Measurements from ENCODE around the gene BORCS5. TPM values are rescaled to one million over a fixed set of nuclear protein-coding genes. Genes with fewer than 3 reads are reported as not detected.

The BORCS5 gene
- total RNA-seq, 1 experiment from 2014 or later: 11.5 TPM

- Mint-ChIP-seq H3K27ac (ENCODE audit: unreplicated experiment) (no peak overlapping the region), H3K4me1 (ENCODE audit: low read depth, unreplicated experiment) (peaks cover 39% of the 10 kb centered on the region), H3K9me3 (ENCODE audit: low read depth, unreplicated experiment) (no peaks in the 10 kb centered on the region), H3K36me3 (ENCODE audit: insufficient read depth, unreplicated experiment) (no peaks in the 10 kb centered on the region), H3K27me3 (ENCODE audit: unreplicated experiment) (no peaks in the 10 kb centered on the region), H3K4me3 (ENCODE audit: low read depth, unreplicated experiment) (no peak overlapping the region)
- CTCF ChIA-PET: interaction anchor here (1.4 kb wide), 1 partner anchor 44 kb away, joined by 3 read pairs; no protein-coding TSS in a partner anchor
- intact Hi-C loops (cut with micrococcal nuclease; ENCODE audit: unreplicated experiment): no loop called here
- no peak for DNase-seq
- no peak for TF ChIP-seq CTCF (IDR thresholded peaks at IDR 0.05; ENCODE audit: unreplicated experiment)
- no TSS peak for BruUV-seq (replicated peaks)
These were observed 85.7 kb downstream of the BORCS5 start for GRCh38 chr12:12442548-12443071.

GRCh38 chr12:12443431-12443878 lies 86.6 kb downstream of the BORCS5 start:
- Mint-ChIP-seq H3K36me3 (ENCODE audit: insufficient read depth, unreplicated experiment) (no peaks in the 10 kb centered on the region), H3K4me3 (ENCODE audit: low read depth, unreplicated experiment) (no peak overlapping the region), H3K9me3 (ENCODE audit: low read depth, unreplicated experiment) (no peaks in the 10 kb centered on the region), H3K27ac (ENCODE audit: unreplicated experiment) (no peak overlapping the region), H3K4me1 (ENCODE audit: low read depth, unreplicated experiment) (peaks cover 41% of the 10 kb centered on the region), H3K27me3 (ENCODE audit: unreplicated experiment) (no peaks in the 10 kb centered on the region)
- BruUV-seq (replicated peaks): no TSS peak
- intact Hi-C loops (cut with micrococcal nuclease; ENCODE audit: unreplicated experiment): no loop called here
- CTCF ChIA-PET: no interaction called here
- no peak for TF ChIP-seq CTCF (IDR thresholded peaks at IDR 0.05; ENCODE audit: unreplicated experiment)
- DNase-seq: no peak

GRCh38 chr12:12445165-12445881 lies 88.4 kb downstream of the BORCS5 start:
- H3K4me3 Mint-ChIP-seq (ENCODE audit: low read depth, unreplicated experiment): no peak overlapping the region
- CTCF ChIA-PET: interaction anchor here (0.7 kb wide), 2 partner anchors 14 to 96 kb away, joined by 3 to 4 read pairs; no protein-coding TSS in a partner anchor
- H3K36me3 Mint-ChIP-seq (ENCODE audit: insufficient read depth, unreplicated experiment): peaks cover 12% of the 10 kb centered on the region
- intact Hi-C loops (cut with micrococcal nuclease; ENCODE audit: unreplicated experiment): loop anchor here (5.0 kb wide), 1 partner anchor 48 kb away; no protein-coding TSS in a partner anchor
- no TSS peak for BruUV-seq (replicated peaks)
- H3K27me3 Mint-ChIP-seq (ENCODE audit: unreplicated experiment): no peaks in the 10 kb centered on the region
- no peak for DNase-seq
- H3K9me3 Mint-ChIP-seq (ENCODE audit: low read depth, unreplicated experiment): no peaks in the 10 kb centered on the region
- no peak overlapping the region for H3K27ac Mint-ChIP-seq (ENCODE audit: unreplicated experiment)
- no peak for TF ChIP-seq CTCF (IDR thresholded peaks at IDR 0.05; ENCODE audit: unreplicated experiment)
- peaks cover 45% of the 10 kb centered on the region for H3K4me1 Mint-ChIP-seq (ENCODE audit: low read depth, unreplicated experiment)

GRCh38 chr12:12445882-12446181 lies 89.0 kb downstream of the BORCS5 start:
- H3K27ac Mint-ChIP-seq (ENCODE audit: unreplicated experiment): no peak overlapping the region
- BruUV-seq (replicated peaks): no TSS peak
- CTCF ChIA-PET: interaction anchor here (0.7 kb wide), 2 partner anchors 15 to 96 kb away, joined by 3 to 4 read pairs; no protein-coding TSS in a partner anchor
- DNase-seq: no peak
- TF ChIP-seq CTCF (IDR thresholded peaks at IDR 0.05; ENCODE audit: unreplicated experiment): no peak
- H3K4me1 Mint-ChIP-seq (ENCODE audit: low read depth, unreplicated experiment): peaks cover 40% of the 10 kb centered on the region
- no peak overlapping the region for H3K4me3 Mint-ChIP-seq (ENCODE audit: low read depth, unreplicated experiment)
- no peaks in the 10 kb centered on the region for H3K9me3 Mint-ChIP-seq (ENCODE audit: low read depth, unreplicated experiment)
- intact Hi-C loops (cut with micrococcal nuclease; ENCODE audit: unreplicated experiment): loop anchor here (5.0 kb wide), 1 partner anchor 49 kb away; no protein-coding TSS in a partner anchor
- H3K27me3 Mint-ChIP-seq (ENCODE audit: unreplicated experiment): no peaks in the 10 kb centered on the region
- peaks cover 12% of the 10 kb centered on the region for H3K36me3 Mint-ChIP-seq (ENCODE audit: insufficient read depth, unreplicated experiment)
